Measurements from ENCODE around the gene CDH8.

GRCh38 chr16:61993108-61993507, 43.1 kb downstream of the CDH8 start:
- no peak for TF ChIP-seq EZH2 (IDR thresholded peaks at IDR 0.05; ENCODE audit: low read length, missing control alignments)
- TF ChIP-seq, protein P1, sequence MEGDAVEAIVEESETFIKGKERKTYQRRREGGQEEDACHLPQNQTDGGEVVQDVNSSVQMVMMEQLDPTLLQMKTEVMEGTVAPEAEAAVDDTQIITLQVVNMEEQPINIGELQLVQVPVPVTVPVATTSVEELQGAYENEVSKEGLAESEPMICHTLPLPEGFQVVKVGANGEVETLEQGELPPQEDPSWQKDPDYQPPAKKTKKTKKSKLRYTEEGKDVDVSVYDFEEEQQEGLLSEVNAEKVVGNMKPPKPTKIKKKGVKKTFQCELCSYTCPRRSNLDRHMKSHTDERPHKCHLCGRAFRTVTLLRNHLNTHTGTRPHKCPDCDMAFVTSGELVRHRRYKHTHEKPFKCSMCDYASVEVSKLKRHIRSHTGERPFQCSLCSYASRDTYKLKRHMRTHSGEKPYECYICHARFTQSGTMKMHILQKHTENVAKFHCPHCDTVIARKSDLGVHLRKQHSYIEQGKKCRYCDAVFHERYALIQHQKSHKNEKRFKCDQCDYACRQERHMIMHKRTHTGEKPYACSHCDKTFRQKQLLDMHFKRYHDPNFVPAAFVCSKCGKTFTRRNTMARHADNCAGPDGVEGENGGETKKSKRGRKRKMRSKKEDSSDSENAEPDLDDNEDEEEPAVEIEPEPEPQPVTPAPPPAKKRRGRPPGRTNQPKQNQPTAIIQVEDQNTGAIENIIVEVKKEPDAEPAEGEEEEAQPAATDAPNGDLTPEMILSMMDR (conservative IDR thresholded peaks at IDR 0.05 in 1 of 2, IDR thresholded peaks at IDR 0.05 in 1 of 2; ENCODE audit: low read depth in 1 of 2, low read length in 2 of 2), result no peak
